Measurements from ENCODE around the gene SCGB3A1. TPM values are rescaled to one million over a fixed set of nuclear protein-coding genes. Genes with fewer than 3 reads are reported as not detected.

The SCGB3A1 gene
- total RNA-seq, 1 donor from 2014 or later: not detected

- intact Hi-C loops (cut with micrococcal nuclease): no loop called here
These were observed 15.0 kb upstream of the SCGB3A1 start for GRCh38 chr5:180606215-180606785.

GRCh38 chr5:180605554-180606214, 14.4 kb upstream of the SCGB3A1 start:
- intact Hi-C loops (cut with micrococcal nuclease): no loop called here

- intact Hi-C loops (cut with micrococcal nuclease): no loop called here
These were observed 13.0 kb upstream of the SCGB3A1 start for GRCh38 chr5:180604271-180604670.

GRCh38 chr5:180603076-180603594, 11.8 kb upstream of the SCGB3A1 start:
- intact Hi-C loops (cut with micrococcal nuclease): no loop called here

GRCh38 chr5:180602481-180603075, 11.3 kb upstream of the SCGB3A1 start:
- intact Hi-C loops (cut with micrococcal nuclease): no loop called here

- intact Hi-C loops (cut with micrococcal nuclease): no loop called here
These were observed 10.5 kb upstream of the SCGB3A1 start for GRCh38 chr5:180601591-180602480.

GRCh38 chr5:180600554-180601041, 9.3 kb upstream of the SCGB3A1 start:
- intact Hi-C loops (cut with micrococcal nuclease): no loop called here

- intact Hi-C loops (cut with micrococcal nuclease): no loop called here
These were observed 8.8 kb upstream of the SCGB3A1 start for GRCh38 chr5:180599981-180600553.

GRCh38 chr5:180599590-180599914, 8.3 kb upstream of the SCGB3A1 start:
- intact Hi-C loops (cut with micrococcal nuclease): no loop called here

GRCh38 chr5:180598797-180599589, 7.7 kb upstream of the SCGB3A1 start:
- intact Hi-C loops (cut with micrococcal nuclease): no loop called here

- intact Hi-C loops (cut with micrococcal nuclease): no loop called here
These were observed 7.0 kb upstream of the SCGB3A1 start for GRCh38 chr5:180598316-180598701.

GRCh38 chr5:180596668-180597231, 5.5 kb upstream of the SCGB3A1 start:
- intact Hi-C loops (cut with micrococcal nuclease): no loop called here

GRCh38 chr5:180596115-180596667, 4.9 kb upstream of the SCGB3A1 start:
- intact Hi-C loops (cut with micrococcal nuclease): no loop called here

GRCh38 chr5:180595381-180596114, 4.2 kb upstream of the SCGB3A1 start:
- intact Hi-C loops (cut with micrococcal nuclease): no loop called here

- intact Hi-C loops (cut with micrococcal nuclease): no loop called here
These were observed 3.7 kb upstream of the SCGB3A1 start for GRCh38 chr5:180595046-180595379.

- intact Hi-C loops (cut with micrococcal nuclease): no loop called here
These were observed 3.2 kb upstream of the SCGB3A1 start for GRCh38 chr5:180594311-180595045.

- intact Hi-C loops (cut with micrococcal nuclease): no loop called here
These were observed 2.3 kb upstream of the SCGB3A1 start for GRCh38 chr5:180593446-180594206.

- intact Hi-C loops (cut with micrococcal nuclease): no loop called here
These were observed 877 bp upstream of the SCGB3A1 start for GRCh38 chr5:180592176-180592575.
